Immature natural killer cell (primary cell): ENCODE results near the gene PCSK7. TPM values are rescaled to one million over a fixed set of nuclear protein-coding genes. Genes with fewer than 3 reads are reported as not detected.
"Not testable (repeated sequence)": the region's sequence is repeated elsewhere in the genome, so short reads cannot be mapped to it uniquely, and the experiment has no call there.

Experiments
- DNase-seq, 3 donors: peaks; one replicate each; pipeline ENCODE4 v3.0.0; 2022; ENCODE audit warnings: mixed read lengths in 1 of 3
- H3K27ac Mint-ChIP-seq, 6 donors: one replicate each; pipeline ENCODE4 v1.8.0; 2020; ENCODE audit warnings: mixed read lengths in 6 of 6, mild to moderate bottlenecking in 5 of 6, inconsistent platforms in 4 of 6, moderate library complexity in 3 of 6
- H3K27me3 Mint-ChIP-seq, 3 donors: one replicate each; pipeline ENCODE4 v1.8.0; 2020 to 2021; ENCODE audit warnings: low read depth in 3 of 3, mild to moderate bottlenecking in 3 of 3, mixed read lengths in 3 of 3, moderate library complexity in 3 of 3, inconsistent platforms in 1 of 3
- H3K36me3 Mint-ChIP-seq, 3 donors: one replicate each; pipeline ENCODE4 v1.8.0; 2020; ENCODE audit warnings: mixed read lengths in 3 of 3, inconsistent platforms in 2 of 3, mild to moderate bottlenecking in 2 of 3
- H3K4me1 Mint-ChIP-seq, 2 donors: one replicate each; pipeline ENCODE4 v1.8.0; 2020; ENCODE audit warnings: inconsistent platforms in 2 of 2, mild to moderate bottlenecking in 2 of 2, mixed read lengths in 2 of 2, moderate library complexity in 1 of 2
- H3K4me3 Mint-ChIP-seq, 5 donors: one replicate each; pipeline ENCODE4 v1.8.0; 2020; ENCODE audit warnings: mild to moderate bottlenecking in 5 of 5, mixed read lengths in 5 of 5, inconsistent platforms in 3 of 5, moderate library complexity in 3 of 5
- H3K9me3 Mint-ChIP-seq, 6 donors: one replicate each; pipeline ENCODE4 v1.8.0; 2020; ENCODE audit warnings: mild to moderate bottlenecking in 6 of 6, mixed read lengths in 6 of 6, inconsistent platforms in 4 of 6, moderate library complexity in 3 of 6
- polyA plus RNA-seq, 3 donors: library from polyadenylated mRNA; unstranded; fragments of 300-500 nt; fragmentation: Illumina TruSeq; gene quantifications; one replicate each; pipeline ENCODE4 v1.2.3, GENCODE V29; 2021

PCSK7 gene
- 10 to 100 TPM; 32.8 to 96.3 (median 38.8) TPM for polyA plus RNA-seq

GRCh38 chr11:117231842-117232091, at the start of gene PCSK7:
Gene PCSK7 (minus strand): TSS chr11:117232073. CDS start chr11:117229844, 2,229 bp downstream.
- peaks cover 9 to 22% (median 12%) of the 10 kb centered on the region in 3 donors for H3K36me3 Mint-ChIP-seq
- peaks cover 16 to 25% (median 18%) of the 10 kb centered on the region in 3 donors for H3K27me3 Mint-ChIP-seq
- H3K4me1 Mint-ChIP-seq, result peaks cover 53 to 59% of the 10 kb centered on the region in 2 donors
- H3K4me3 Mint-ChIP-seq, result peak within 1 kb of the TSS; percentile 95 to 100 (median 99)
- no peaks in the 10 kb centered on the region for H3K9me3 Mint-ChIP-seq
- peak within 1 kb of the TSS; percentile 90 to 100 (median 98) for H3K27ac Mint-ChIP-seq
- no peak for DNase-seq

GRCh38 chr11:117281159-117281558, 49.3 kb upstream of the PCSK7 start:
- peaks cover 3 to 8% of the 10 kb centered on the region in 2 donors for H3K4me1 Mint-ChIP-seq
- H3K36me3 Mint-ChIP-seq, result peaks cover 28 to 51% (median 42%) of the 10 kb centered on the region in 3 donors
- H3K27me3 Mint-ChIP-seq, result no peaks in the 10 kb centered on the region
- no peak for DNase-seq
- no peak overlapping the region for H3K4me3 Mint-ChIP-seq
- no peaks in the 10 kb centered on the region for H3K9me3 Mint-ChIP-seq
- H3K27ac Mint-ChIP-seq, result no peak overlapping the region

- Mint-ChIP-seq H3K4me1 (peaks cover 3 to 8% of the 10 kb centered on the region in 2 donors), H3K9me3 (no peaks in the 10 kb centered on the region), H3K27me3 (no peaks in the 10 kb centered on the region), H3K4me3 (no peak overlapping the region), H3K27ac (peak overlapping the region in 2 of 6 donors; percentile 1 to 38), H3K36me3 (peaks cover 28 to 45% (median 39%) of the 10 kb centered on the region in 3 donors)
- DNase-seq, result no peak
Observed at GRCh38 chr11:117279711-117280376, 48.0 kb upstream of the PCSK7 start.

- H3K27ac Mint-ChIP-seq, result peak overlapping the region in 1 of 6 donors; percentile 14
- H3K9me3 Mint-ChIP-seq, result no peaks in the 10 kb centered on the region
- no peaks in the 10 kb centered on the region for H3K27me3 Mint-ChIP-seq
- no peak overlapping the region for H3K4me3 Mint-ChIP-seq
- H3K4me1 Mint-ChIP-seq, result peaks cover 3 to 8% of the 10 kb centered on the region in 2 donors
- DNase-seq, result no peak
- peaks cover 26 to 47% (median 40%) of the 10 kb centered on the region in 3 donors for H3K36me3 Mint-ChIP-seq
Observed at GRCh38 chr11:117278347-117278746, 46.5 kb upstream of the PCSK7 start.

- peaks cover 20 to 32% (median 25%) of the 10 kb centered on the region in 3 donors for H3K36me3 Mint-ChIP-seq
- H3K9me3 Mint-ChIP-seq, result no peaks in the 10 kb centered on the region
- no peaks in the 10 kb centered on the region for H3K4me1 Mint-ChIP-seq
- no peak for DNase-seq
- H3K27ac Mint-ChIP-seq, result no peak overlapping the region
- H3K27me3 Mint-ChIP-seq, result no peaks in the 10 kb centered on the region
- no peak overlapping the region for H3K4me3 Mint-ChIP-seq
Observed at GRCh38 chr11:117273550-117274289, 41.8 kb upstream of the PCSK7 start.

GRCh38 chr11:117272175-117272574, 40.3 kb upstream of the PCSK7 start:
- H3K4me1 Mint-ChIP-seq, H3K27me3 Mint-ChIP-seq, H3K27ac Mint-ChIP-seq, H3K4me3 Mint-ChIP-seq, DNase-seq, H3K9me3 Mint-ChIP-seq: not testable (repeated sequence)
- peaks cover 29% of the 10 kb centered on the region in 3 donors for H3K36me3 Mint-ChIP-seq

- Mint-ChIP-seq H3K4me3 (no peak overlapping the region), H3K27ac (no peak overlapping the region), H3K9me3 (no peaks in the 10 kb centered on the region), H3K36me3 (peaks cover 29 to 36% (median 33%) of the 10 kb centered on the region in 3 donors), H3K27me3 (no peaks in the 10 kb centered on the region), H3K4me1 (no peaks in the 10 kb centered on the region)
- DNase-seq, result no peak
Observed at GRCh38 chr11:117271208-117271607, 39.3 kb upstream of the PCSK7 start.

- peaks cover 25 to 35% (median 28%) of the 10 kb centered on the region in 3 donors for H3K36me3 Mint-ChIP-seq
- no peak overlapping the region for H3K4me3 Mint-ChIP-seq
- no peaks in the 10 kb centered on the region for H3K4me1 Mint-ChIP-seq
- H3K27ac Mint-ChIP-seq, result no peak overlapping the region
- no peaks in the 10 kb centered on the region for H3K9me3 Mint-ChIP-seq
- no peaks in the 10 kb centered on the region for H3K27me3 Mint-ChIP-seq
- DNase-seq, result no peak
Observed at GRCh38 chr11:117269856-117270255, 38.0 kb upstream of the PCSK7 start.

- Mint-ChIP-seq H3K27ac (no peak overlapping the region), H3K27me3 (no peaks in the 10 kb centered on the region), H3K4me1 (no peaks in the 10 kb centered on the region), H3K36me3 (peaks cover 8 to 29% (median 26%) of the 10 kb centered on the region in 3 donors), H3K4me3 (no peak overlapping the region), H3K9me3 (no peaks in the 10 kb centered on the region)
- no peak for DNase-seq
Observed at GRCh38 chr11:117265745-117266144, 33.9 kb upstream of the PCSK7 start.

GRCh38 chr11:117264624-117265323, 32.9 kb upstream of the PCSK7 start:
- not testable (repeated sequence) for H3K9me3 Mint-ChIP-seq, H3K27ac Mint-ChIP-seq, H3K4me1 Mint-ChIP-seq, H3K4me3 Mint-ChIP-seq, DNase-seq, H3K27me3 Mint-ChIP-seq
- peaks cover 9 to 29% (median 26%) of the 10 kb centered on the region in 3 donors for H3K36me3 Mint-ChIP-seq

GRCh38 chr11:117259417-117259816, 27.5 kb upstream of the PCSK7 start:
- no peaks in the 10 kb centered on the region for H3K4me1 Mint-ChIP-seq
- no peaks in the 10 kb centered on the region for H3K9me3 Mint-ChIP-seq
- no peak overlapping the region for H3K4me3 Mint-ChIP-seq
- DNase-seq, result no peak
- H3K27me3 Mint-ChIP-seq, result peaks cover 0 to 2% (median 0%) of the 10 kb centered on the region in 3 donors
- peaks cover 7 to 17% (median 17%) of the 10 kb centered on the region in 3 donors for H3K36me3 Mint-ChIP-seq
- H3K27ac Mint-ChIP-seq, result peak overlapping the region in 1 of 6 donors; percentile 1

GRCh38 chr11:117258576-117258975, 26.7 kb upstream of the PCSK7 start:
- peaks cover 7 to 21% (median 20%) of the 10 kb centered on the region in 3 donors for H3K36me3 Mint-ChIP-seq

GRCh38 chr11:117256573-117256972, 24.7 kb upstream of the PCSK7 start:
- no peak overlapping the region for H3K4me3 Mint-ChIP-seq
- DNase-seq, result no peak
- peaks cover 0 to 2% (median 0%) of the 10 kb centered on the region in 3 donors for H3K27me3 Mint-ChIP-seq
- no peaks in the 10 kb centered on the region for H3K4me1 Mint-ChIP-seq
- H3K36me3 Mint-ChIP-seq, result peaks cover 0 to 16% (median 16%) of the 10 kb centered on the region in 3 donors
- no peak overlapping the region for H3K27ac Mint-ChIP-seq
- no peaks in the 10 kb centered on the region for H3K9me3 Mint-ChIP-seq

More at GRCh38 chr11:117258576-117258975, 26.7 kb upstream of the PCSK7 start:
- no peak overlapping the region for H3K27ac Mint-ChIP-seq
- H3K27me3 Mint-ChIP-seq, result peaks cover 0 to 2% (median 0%) of the 10 kb centered on the region in 3 donors
- H3K4me1 Mint-ChIP-seq, result no peaks in the 10 kb centered on the region
- no peaks in the 10 kb centered on the region for H3K9me3 Mint-ChIP-seq
- H3K4me3 Mint-ChIP-seq, result no peak overlapping the region
- no peak for DNase-seq

GRCh38 chr11:117255966-117256365, 24.1 kb upstream of the PCSK7 start:
- peaks cover 0 to 2% (median 0%) of the 10 kb centered on the region in 3 donors for H3K27me3 Mint-ChIP-seq
- no peak overlapping the region for H3K27ac Mint-ChIP-seq
- H3K9me3 Mint-ChIP-seq, result no peaks in the 10 kb centered on the region
- no peak overlapping the region for H3K4me3 Mint-ChIP-seq
- no peak for DNase-seq
- peaks cover 0 to 16% (median 16%) of the 10 kb centered on the region in 3 donors for H3K36me3 Mint-ChIP-seq
- no peaks in the 10 kb centered on the region for H3K4me1 Mint-ChIP-seq
